Measurements from ENCODE around the gene COA6.

Gene COA6

DNA sequence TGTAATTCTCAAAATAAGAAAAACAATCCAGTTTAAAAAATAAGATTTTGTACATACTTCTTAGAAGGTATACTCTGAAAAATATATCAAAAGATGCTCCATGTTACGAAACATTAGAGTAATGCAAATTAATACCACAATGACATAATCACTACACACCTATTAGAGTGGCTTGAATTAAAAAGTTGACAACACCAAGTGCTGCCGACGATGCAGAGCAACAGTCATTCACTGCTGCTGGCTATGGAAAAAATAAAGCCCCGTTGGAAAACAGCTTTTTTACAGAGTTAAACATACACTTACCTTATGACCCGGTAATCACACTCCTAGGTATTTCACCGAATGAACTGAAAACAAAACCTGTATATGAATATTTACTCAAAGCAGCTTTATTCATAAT, 14.8 kb downstream of the COA6 start:
- DNase-seq (ENCODE audit: extremely low read depth, insufficient read length), result no peak
- TF ChIP-seq, protein P1, sequence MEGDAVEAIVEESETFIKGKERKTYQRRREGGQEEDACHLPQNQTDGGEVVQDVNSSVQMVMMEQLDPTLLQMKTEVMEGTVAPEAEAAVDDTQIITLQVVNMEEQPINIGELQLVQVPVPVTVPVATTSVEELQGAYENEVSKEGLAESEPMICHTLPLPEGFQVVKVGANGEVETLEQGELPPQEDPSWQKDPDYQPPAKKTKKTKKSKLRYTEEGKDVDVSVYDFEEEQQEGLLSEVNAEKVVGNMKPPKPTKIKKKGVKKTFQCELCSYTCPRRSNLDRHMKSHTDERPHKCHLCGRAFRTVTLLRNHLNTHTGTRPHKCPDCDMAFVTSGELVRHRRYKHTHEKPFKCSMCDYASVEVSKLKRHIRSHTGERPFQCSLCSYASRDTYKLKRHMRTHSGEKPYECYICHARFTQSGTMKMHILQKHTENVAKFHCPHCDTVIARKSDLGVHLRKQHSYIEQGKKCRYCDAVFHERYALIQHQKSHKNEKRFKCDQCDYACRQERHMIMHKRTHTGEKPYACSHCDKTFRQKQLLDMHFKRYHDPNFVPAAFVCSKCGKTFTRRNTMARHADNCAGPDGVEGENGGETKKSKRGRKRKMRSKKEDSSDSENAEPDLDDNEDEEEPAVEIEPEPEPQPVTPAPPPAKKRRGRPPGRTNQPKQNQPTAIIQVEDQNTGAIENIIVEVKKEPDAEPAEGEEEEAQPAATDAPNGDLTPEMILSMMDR (IDR thresholded peaks at IDR 0.05; ENCODE audit: insufficient read depth, low read length, poor library complexity, severe bottlenecking), result no peak
- H3K27me3 ChIP-seq (replicated peaks; ENCODE audit: control insufficient read depth, insufficient read depth, low read length), result no peaks in the 10 kb centered on the region
- H3K4me3 ChIP-seq (replicated peaks; ENCODE audit: low read depth, low read length), result no peak overlapping the region
- peaks cover 1% of the 10 kb centered on the region for H3K36me3 ChIP-seq (ENCODE audit: control insufficient read depth, insufficient read depth, low read length)

DNA sequence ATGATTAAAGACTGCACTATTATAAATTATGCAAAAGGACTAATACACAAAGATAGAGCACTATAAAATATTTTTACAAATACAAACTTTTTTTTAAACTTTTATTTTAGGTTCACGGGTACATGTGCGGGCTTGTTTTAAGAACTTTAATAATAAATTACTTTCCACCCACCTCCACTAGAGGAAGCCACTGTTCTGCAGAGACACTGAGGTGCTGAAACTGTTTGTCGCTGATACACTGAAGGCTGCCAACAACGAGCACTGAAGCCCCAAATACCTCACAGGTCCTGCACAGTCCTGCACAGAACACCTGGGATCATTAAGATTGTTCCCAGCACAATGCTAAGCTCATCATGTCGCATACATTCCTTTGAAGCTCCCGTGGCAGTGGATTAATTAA, 19.9 kb downstream of the COA6 start:
- peaks cover 6% of the 10 kb centered on the region for H3K36me3 ChIP-seq (ENCODE audit: control insufficient read depth, insufficient read depth, low read length)
- DNase-seq (ENCODE audit: extremely low read depth, insufficient read length), result no peak
- TF ChIP-seq, protein P1 (IDR thresholded peaks at IDR 0.05; ENCODE audit: insufficient read depth, low read length, poor library complexity, severe bottlenecking), result peak; percentile 11
- H3K4me3 ChIP-seq (replicated peaks; ENCODE audit: low read depth, low read length), result no peak overlapping the region
- no peaks in the 10 kb centered on the region for H3K27me3 ChIP-seq (replicated peaks; ENCODE audit: control insufficient read depth, insufficient read depth, low read length)

DNA sequence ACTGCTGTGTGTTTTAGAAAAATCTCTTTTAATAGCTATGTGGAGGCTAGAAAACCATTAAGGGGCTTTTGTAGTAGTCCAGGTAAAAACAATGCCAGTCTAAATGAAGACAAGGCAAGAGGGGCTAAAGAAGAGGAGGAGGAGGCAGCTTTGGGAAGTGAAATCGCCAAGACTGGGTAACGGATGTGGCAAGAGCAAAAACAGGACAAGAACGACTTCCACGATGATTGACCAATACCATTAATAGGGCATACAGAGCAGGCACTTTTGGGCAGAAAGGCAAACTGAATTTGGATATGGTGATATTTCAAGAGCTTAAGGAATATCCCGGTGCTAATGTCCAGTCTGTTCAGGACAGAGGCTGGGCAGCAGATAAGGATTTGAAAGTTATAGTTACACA, 22.0 kb downstream of the COA6 start:
- TF ChIP-seq, protein P1 (IDR thresholded peaks at IDR 0.05; ENCODE audit: insufficient read depth, low read length, poor library complexity, severe bottlenecking), result no peak
- H3K27me3 ChIP-seq (replicated peaks; ENCODE audit: control insufficient read depth, insufficient read depth, low read length), result no peaks in the 10 kb centered on the region
- no peak for DNase-seq (ENCODE audit: extremely low read depth, insufficient read length)
- H3K4me3 ChIP-seq (replicated peaks; ENCODE audit: low read depth, low read length), result no peak overlapping the region
- peaks cover 6% of the 10 kb centered on the region for H3K36me3 ChIP-seq (ENCODE audit: control insufficient read depth, insufficient read depth, low read length)

DNA sequence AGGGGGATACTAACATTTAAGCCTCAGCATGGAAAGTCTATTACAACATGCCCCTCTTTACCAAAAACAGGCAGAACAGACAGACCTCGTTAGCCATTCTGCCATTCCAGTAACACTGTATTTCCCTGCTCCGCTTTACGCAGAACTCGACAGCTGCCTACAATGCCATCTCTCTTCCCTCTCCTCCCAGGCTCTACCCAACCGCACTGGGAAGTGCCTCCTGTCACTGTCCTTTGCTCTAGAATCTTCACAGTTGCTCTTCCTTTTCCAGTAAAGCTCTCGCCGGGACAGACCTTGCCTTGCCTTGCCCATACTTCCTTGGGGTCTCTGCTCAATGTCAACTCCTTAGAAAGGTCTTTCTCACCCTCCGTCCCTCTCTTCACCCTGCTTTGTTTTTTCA, 22.8 kb downstream of the COA6 start:
- peaks cover 4% of the 10 kb centered on the region for H3K36me3 ChIP-seq (ENCODE audit: control insufficient read depth, insufficient read depth, low read length)
- TF ChIP-seq, protein P1 (IDR thresholded peaks at IDR 0.05; ENCODE audit: insufficient read depth, low read length, poor library complexity, severe bottlenecking), result no peak

DNA sequence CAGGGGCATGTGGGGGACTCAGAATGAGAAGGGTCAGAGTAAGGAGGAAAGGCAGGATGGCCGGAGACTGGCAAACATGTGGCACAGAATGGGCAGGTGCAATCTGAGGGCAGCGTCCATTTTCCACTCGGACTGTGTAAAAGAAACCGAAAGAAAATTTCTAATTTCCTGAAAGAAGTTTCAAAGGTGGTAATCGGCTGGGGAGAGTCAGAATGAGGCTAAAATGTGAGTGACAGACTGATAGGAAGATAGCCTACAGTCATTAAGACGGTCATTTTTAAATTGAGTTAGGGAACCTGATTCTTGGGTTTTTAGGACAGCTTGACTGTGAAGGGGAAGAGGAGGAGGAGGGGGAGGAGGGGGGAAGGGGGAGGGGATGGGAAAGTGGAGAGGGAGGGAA, 23.6 kb downstream of the COA6 start:
- Histone ChIP-seq H3K4me3 (replicated peaks; ENCODE audit: low read depth, low read length) (no peak overlapping the region), H3K27me3 (replicated peaks; ENCODE audit: control insufficient read depth, insufficient read depth, low read length) (no peaks in the 10 kb centered on the region), H3K36me3 (ENCODE audit: control insufficient read depth, insufficient read depth, low read length) (peaks cover 4% of the 10 kb centered on the region)
- TF ChIP-seq, protein P1 (IDR thresholded peaks at IDR 0.05; ENCODE audit: insufficient read depth, low read length, poor library complexity, severe bottlenecking), result no peak
- DNase-seq (ENCODE audit: extremely low read depth, insufficient read length), result no peak

More for the DNA sequence above, 22.8 kb downstream of the COA6 start:
- Histone ChIP-seq H3K4me3 (replicated peaks; ENCODE audit: low read depth, low read length) (no peak overlapping the region), H3K27me3 (replicated peaks; ENCODE audit: control insufficient read depth, insufficient read depth, low read length) (no peaks in the 10 kb centered on the region)
- no peak for DNase-seq (ENCODE audit: extremely low read depth, insufficient read length)

DNA sequence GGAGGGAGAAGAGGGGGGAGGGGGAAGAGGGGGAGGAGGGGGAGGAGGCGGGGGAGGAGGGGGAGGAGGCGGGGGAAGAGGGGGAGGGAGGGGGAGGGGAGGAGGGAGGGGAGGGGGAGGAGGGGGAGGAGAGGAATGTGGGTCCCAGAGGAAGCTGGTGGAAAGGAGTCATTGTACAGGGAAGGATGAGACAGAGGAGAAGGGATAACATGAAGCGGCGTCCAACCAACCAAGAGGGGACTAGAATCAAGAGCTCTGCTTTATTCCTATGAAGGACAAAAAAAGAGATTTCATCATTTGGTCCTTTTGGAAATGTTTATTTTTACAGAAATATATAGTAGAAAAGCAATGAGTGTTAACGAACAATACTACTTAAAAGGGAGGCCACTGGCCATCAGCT, 24.5 kb downstream of the COA6 start:
- Histone ChIP-seq H3K4me3 (replicated peaks; ENCODE audit: low read depth, low read length) (no peak overlapping the region), H3K27me3 (replicated peaks; ENCODE audit: control insufficient read depth, insufficient read depth, low read length) (no peaks in the 10 kb centered on the region), H3K36me3 (ENCODE audit: control insufficient read depth, insufficient read depth, low read length) (peaks cover 4% of the 10 kb centered on the region; the same call in 1 of the 2 replicates)
- TF ChIP-seq, protein P1 (IDR thresholded peaks at IDR 0.05; ENCODE audit: insufficient read depth, low read length, poor library complexity, severe bottlenecking), result no peak
- DNase-seq (ENCODE audit: extremely low read depth, insufficient read length), result no peak

Measured in GM06990 (cell line).